ENCODE measurements around the gene PPM1B. TPM values are rescaled to one million over a fixed set of nuclear protein-coding genes. Genes with fewer than 3 reads are reported as not detected.

PPM1B gene
- total and polyA plus RNA-seq, 9 of the 15 experiments (the other 6 are each of a cell fraction or from before 2014, with no cell fraction given) = 8.9 to 44.0 (median 28.6) TPM

GRCh38 chr2:44169155-44169898, 652 bp downstream of the PPM1B start (continued):
- TF ChIP-seq PBX2 (CRISPR knock-in tag; IDR thresholded peaks at IDR 0.05; ENCODE audit: low read depth) (no peak), PBX2 (tag; conservative IDR thresholded peaks at IDR 0.05; ENCODE audit: low read depth) (no peak), ELF1 (tag; IDR thresholded peaks at IDR 0.05) (peak; percentile 73), THRB (CRISPR knock-in tag; conservative IDR thresholded peaks at IDR 0.05) (no peak), TEAD1 (CRISPR knock-in tag; IDR thresholded peaks at IDR 0.05) (peak in 1 of 2 experiments; percentile 90; a peak in 2 of 4 replicates), RBM17 (IDR thresholded peaks at IDR 0.05; ENCODE audit: borderline replicate concordance, low read depth, low read length) (no peak), NCOA4 (IDR thresholded peaks at IDR 0.05; ENCODE audit: partially characterized antibody) (peak; percentile 76), ZNF76 (CRISPR knock-in tag; IDR thresholded peaks at IDR 0.05; ENCODE audit: borderline replicate concordance) (no peak), E2F6 (IDR thresholded peaks at IDR 0.05; ENCODE audit: borderline replicate concordance in 1 of 2, extremely low read depth in 1 of 2, insufficient read depth in 1 of 2, insufficient read length in 1 of 2, low read depth in 1 of 2, low read length in 1 of 2, poor library complexity in 1 of 2, severe bottlenecking in 1 of 2) (no peak), HMBOX1 (IDR thresholded peaks at IDR 0.05) (no peak), HMG20B (CRISPR knock-in tag; IDR thresholded peaks at IDR 0.05) (no peak), CEBPZ (IDR thresholded peaks at IDR 0.05; ENCODE audit: borderline replicate concordance, low read depth, low read length) (no peak), ZBTB43 (CRISPR knock-in tag; IDR thresholded peaks at IDR 0.05) (no peak)

Measured in K562 (cell line).